CD4-positive, alpha-beta memory T cell (primary cell): Measurements from ENCODE around the gene LRRC70. TPM values are rescaled to one million over a fixed set of nuclear protein-coding genes. Genes with fewer than 3 reads are reported as not detected.

Experiments
- CTCF ChIA-PET: fragments of 350-600 bp; sonication (Branson Sonifier 250); formaldehyde crosslinking; loops from one replicate; lab custom pipeline; 2021; ENCODE audit warnings: inconsistent platforms; ENCODE audit not compliant: partially characterized antibody; lab: Charles Lee
- POLR2A ChIA-PET: fragments of 350-600 bp; sonication (Branson Sonifier 250); formaldehyde crosslinking; loops from one replicate; lab custom pipeline; 2021; ENCODE audit not compliant: partially characterized antibody; lab: Charles Lee
- DNase-seq, 5 donors: peaks; one replicate each; pipeline versions ENCODE4 v3.0.0 to v3.0.0-alpha.2; 2020 to 2022; ENCODE audit warnings: mixed read lengths in 1 of 5
- H3K27ac ChIP-seq: one replicate; pipeline ENCODE4 v1.7.0; 2013; ENCODE audit warnings: low read depth, low read length
- H3K27me3 ChIP-seq: 2 replicates; pipeline ENCODE4 v1.7.0; 2013; ENCODE audit warnings: mild to moderate bottlenecking, low read length, moderate library complexity; ENCODE audit not compliant: insufficient read depth
- H3K36me3 ChIP-seq: 2 replicates; pipeline ENCODE4 v1.7.0; 2013; ENCODE audit warnings: mild to moderate bottlenecking, low read length, moderate library complexity; ENCODE audit not compliant: insufficient read depth
- H3K4me1 ChIP-seq: 2 replicates; pipeline ENCODE4 v1.7.0; 2013; ENCODE audit warnings: mild to moderate bottlenecking, low read length, moderate library complexity; ENCODE audit not compliant: insufficient read depth
- H3K4me3 ChIP-seq, 2 donors: one replicate each; pipeline ENCODE4 v1.7.0; 2013; ENCODE audit warnings: low read length in 2 of 2, mild to moderate bottlenecking in 1 of 2
- H3K9me3 ChIP-seq, 2 donors: one replicate each; pipeline ENCODE4 v1.7.0; 2013; ENCODE audit warnings: low read length in 2 of 2, control low read depth in 1 of 2; ENCODE audit not compliant: control insufficient read depth in 1 of 2
- H3K27ac Mint-ChIP-seq, 7 donors: one replicate each; pipeline ENCODE4 v1.8.0; 2020 to 2021; ENCODE audit warnings: mixed read lengths in 7 of 7, mild to moderate bottlenecking in 6 of 7, inconsistent platforms in 3 of 7, moderate library complexity in 3 of 7
- H3K27me3 Mint-ChIP-seq, 2 donors: one replicate each; pipeline ENCODE4 v1.8.0; 2020 to 2021; ENCODE audit warnings: mixed read lengths in 2 of 2
- H3K36me3 Mint-ChIP-seq, 2 donors: one replicate each; pipeline ENCODE4 v1.8.0; 2020 to 2021; ENCODE audit warnings: mixed read lengths in 2 of 2, inconsistent platforms in 1 of 2, mild to moderate bottlenecking in 1 of 2
- H3K4me1 Mint-ChIP-seq, 4 donors: one replicate each; pipeline ENCODE4 v1.8.0; 2020 to 2021; ENCODE audit warnings: mixed read lengths in 4 of 4, mild to moderate bottlenecking in 1 of 4
- H3K4me3 Mint-ChIP-seq, 8 donors: one replicate each; pipeline ENCODE4 v1.8.0; 2020 to 2021; ENCODE audit warnings: mixed read lengths in 8 of 8, mild to moderate bottlenecking in 7 of 8, moderate library complexity in 6 of 8, inconsistent platforms in 3 of 8
- H3K9me3 Mint-ChIP-seq, 8 donors: one replicate each; pipeline ENCODE4 v1.8.0; 2020 to 2021; ENCODE audit warnings: mixed read lengths in 8 of 8, mild to moderate bottlenecking in 5 of 8, inconsistent platforms in 3 of 8, moderate library complexity in 1 of 8
- intact Hi-C: fragments of 100-400 bp; cut with micrococcal nuclease; formaldehyde crosslinking; loops from one replicate; pipeline ENCODE4 v1.15.1; 2023
- polyA plus RNA-seq, 2 donors: library from polyadenylated mRNA; unstranded; fragments of 300-500 nt; fragmentation: Illumina TruSeq; gene quantifications; one replicate each; pipeline ENCODE4 v1.2.3, GENCODE V29; 2021
- total RNA-seq, 2 experiments: library from RNA; stranded (reverse); gene quantifications; one replicate each; pipeline ENCODE4 v1.2.3, GENCODE V29; 2021

Gene LRRC70
- total and polyA plus RNA-seq, 4 experiments from 2014 or later = 0.17 to 1.4 (median 0.58) TPM

DNA sequence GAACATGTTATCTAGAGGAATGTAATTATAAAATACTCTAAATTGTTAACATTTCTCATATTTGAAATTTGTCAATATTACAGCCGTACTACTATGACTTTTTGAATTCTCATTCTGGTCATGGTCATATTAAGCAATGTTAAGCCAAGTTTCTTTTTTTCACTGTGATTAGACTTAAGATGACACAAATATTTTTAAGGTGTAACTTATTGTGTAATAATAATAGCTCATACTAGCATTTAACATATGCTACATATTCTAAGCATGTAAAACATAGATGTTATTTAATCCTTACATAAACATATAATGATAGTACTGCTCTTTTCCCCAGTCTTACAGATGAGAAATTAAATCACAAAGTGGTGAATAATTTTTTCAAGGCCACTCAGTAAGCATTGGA is 35.9 kb upstream of the LRRC70 start:
- CTCF ChIA-PET = no interaction called here

DNA sequence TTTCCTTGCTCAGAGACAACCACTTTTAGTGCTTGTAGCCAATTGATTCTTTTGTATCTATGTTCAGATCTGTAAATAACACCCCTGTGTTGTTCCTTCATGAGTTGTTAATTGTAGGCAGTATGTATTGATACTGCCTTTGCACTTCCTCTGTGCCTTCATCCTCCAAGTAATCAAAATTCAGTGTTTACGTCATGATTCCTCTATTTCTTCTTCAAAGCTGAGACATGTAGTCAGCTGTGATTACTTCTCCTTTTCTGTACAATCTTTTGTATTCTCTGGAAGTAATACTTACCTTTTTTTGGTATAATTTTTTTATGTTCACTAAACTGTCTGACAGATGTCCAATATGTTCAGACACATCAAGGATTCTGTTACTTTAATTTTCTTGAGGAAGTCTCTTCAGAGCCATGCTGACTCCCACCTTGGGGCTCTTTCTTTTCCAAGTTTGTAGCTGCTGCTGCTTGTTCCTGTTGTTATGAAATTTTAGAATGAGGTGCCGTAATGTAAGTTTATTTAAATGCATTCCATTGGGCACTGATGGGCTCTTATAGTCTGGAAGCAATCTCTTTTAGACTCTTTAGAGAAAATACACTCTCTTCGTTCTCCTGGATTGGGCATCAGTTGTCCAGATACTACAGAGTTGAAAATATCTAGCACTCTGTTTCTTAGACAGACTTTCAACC is 30.5 kb upstream of the LRRC70 start:
- ChIA-PET CTCF (no interaction called here), POLR2A (no interaction called here)
- Histone ChIP-seq H3K9me3 (no peaks in the 10 kb centered on the region), H3K36me3 (no peaks in the 10 kb centered on the region), H3K4me3 (no peak overlapping the region), H3K27me3 (no peaks in the 10 kb centered on the region), H3K4me1 (no peaks in the 10 kb centered on the region), H3K27ac (no peak overlapping the region)
- peaks cover 29 to 38% of the 10 kb centered on the region in 2 donors for H3K36me3 Mint-ChIP-seq
- no peaks in the 10 kb centered on the region for H3K4me1 Mint-ChIP-seq
- no peaks in the 10 kb centered on the region for H3K27me3 Mint-ChIP-seq
- H3K27ac Mint-ChIP-seq = peak overlapping the region in 2 of 7 donors; percentile 44 to 49
- H3K4me3 Mint-ChIP-seq = no peak overlapping the region
- DNase-seq = no peak
- peaks cover 0 to 7% (median under 1%) of the 10 kb centered on the region in 8 donors for H3K9me3 Mint-ChIP-seq
- intact Hi-C loops = loop anchor here (10.0 kb wide), 1 partner anchor 87 kb away; no protein-coding TSS in a partner anchor

More for the DNA sequence above, 35.9 kb upstream of the LRRC70 start:
- intact Hi-C loops = loop anchor here (10.0 kb wide), 1 partner anchor 92 kb away; no protein-coding TSS in a partner anchor
- Histone ChIP-seq H3K4me1 (no peaks in the 10 kb centered on the region), H3K9me3 (no peaks in the 10 kb centered on the region), H3K27me3 (no peaks in the 10 kb centered on the region), H3K4me3 (no peak overlapping the region), H3K36me3 (no peaks in the 10 kb centered on the region), H3K27ac (no peak overlapping the region)
- Mint-ChIP-seq H3K4me1 (no peaks in the 10 kb centered on the region), H3K4me3 (no peak overlapping the region), H3K27me3 (no peaks in the 10 kb centered on the region), H3K36me3 (peaks cover 44 to 56% of the 10 kb centered on the region in 2 donors), H3K9me3 (peaks cover 0 to 7% (median under 1%) of the 10 kb centered on the region in 8 donors), H3K27ac (no peak overlapping the region)
- DNase-seq = no peak
- POLR2A ChIA-PET = no interaction called here

DNA sequence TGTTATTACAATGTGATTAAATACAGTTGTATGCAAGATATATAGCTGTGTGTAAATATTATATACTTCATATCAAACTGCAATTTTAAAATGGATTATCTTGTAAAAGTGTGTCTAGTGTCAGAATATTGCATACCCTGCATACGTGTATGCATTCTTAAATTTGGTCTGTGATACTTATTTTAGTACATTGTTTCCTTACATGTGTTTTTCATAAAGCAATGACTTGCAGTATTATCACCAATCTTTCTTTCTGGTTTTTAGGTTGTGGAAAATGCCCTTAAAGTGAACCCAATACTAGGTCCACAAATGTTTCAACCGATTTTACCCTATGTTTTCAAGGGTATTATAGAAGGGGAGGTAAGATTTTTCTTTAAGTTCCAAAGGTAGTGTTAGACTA is 28.5 kb upstream of the LRRC70 start:
- Histone ChIP-seq H3K4me3 (no peak overlapping the region), H3K27ac (no peak overlapping the region), H3K36me3 (no peaks in the 10 kb centered on the region), H3K4me1 (no peaks in the 10 kb centered on the region), H3K27me3 (no peaks in the 10 kb centered on the region), H3K9me3 (no peaks in the 10 kb centered on the region)
- peak overlapping the region in 1 of 7 donors; percentile 14 for H3K27ac Mint-ChIP-seq
- H3K36me3 Mint-ChIP-seq = peaks cover 24 to 33% of the 10 kb centered on the region in 2 donors
- ChIA-PET POLR2A (interaction anchor here (0.6 kb wide), 1 partner anchor 35 kb away, joined by 3 read pairs; no protein-coding TSS in a partner anchor), CTCF (no interaction called here)
- intact Hi-C loops = no loop called here
- no peak overlapping the region for H3K4me3 Mint-ChIP-seq
- no peaks in the 10 kb centered on the region for H3K4me1 Mint-ChIP-seq
- H3K27me3 Mint-ChIP-seq = no peaks in the 10 kb centered on the region
- H3K9me3 Mint-ChIP-seq = no peaks in the 10 kb centered on the region
- no peak for DNase-seq

DNA sequence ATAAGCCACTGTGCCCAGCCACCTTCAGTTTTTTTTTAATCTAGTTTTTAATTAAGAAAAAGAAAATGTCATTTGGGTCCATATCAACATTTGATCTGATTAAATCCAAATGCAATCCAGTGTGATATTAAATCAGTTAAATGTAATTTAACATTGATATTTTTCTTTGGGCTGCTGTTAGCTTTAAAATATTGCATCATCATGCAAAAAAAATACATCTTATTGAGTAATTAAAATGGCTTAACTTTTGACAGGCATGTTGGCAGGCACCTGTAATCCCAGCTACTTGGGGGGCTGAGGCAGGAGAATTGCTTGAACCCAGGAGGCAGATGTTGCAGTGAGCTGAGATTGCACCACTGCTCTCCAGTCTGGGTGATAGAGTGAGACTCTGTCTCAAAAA is 22.7 kb upstream of the LRRC70 start:
- H3K36me3 Mint-ChIP-seq = peaks cover 32 to 40% of the 10 kb centered on the region in 2 donors
- Histone ChIP-seq H3K4me3 (no peak overlapping the region), H3K27ac (no peak overlapping the region), H3K27me3 (no peaks in the 10 kb centered on the region), H3K36me3 (no peaks in the 10 kb centered on the region), H3K4me1 (no peaks in the 10 kb centered on the region), H3K9me3 (no peaks in the 10 kb centered on the region)
- CTCF ChIA-PET = no interaction called here
- intact Hi-C loops = no loop called here
- H3K27ac Mint-ChIP-seq = no peak overlapping the region
- no peak overlapping the region for H3K4me3 Mint-ChIP-seq
- no peak for DNase-seq
- H3K9me3 Mint-ChIP-seq = no peaks in the 10 kb centered on the region
- H3K27me3 Mint-ChIP-seq = no peaks in the 10 kb centered on the region
- H3K4me1 Mint-ChIP-seq = peaks cover 0 to 2% (median 0%) of the 10 kb centered on the region in 4 donors
- POLR2A ChIA-PET = no interaction called here

DNA sequence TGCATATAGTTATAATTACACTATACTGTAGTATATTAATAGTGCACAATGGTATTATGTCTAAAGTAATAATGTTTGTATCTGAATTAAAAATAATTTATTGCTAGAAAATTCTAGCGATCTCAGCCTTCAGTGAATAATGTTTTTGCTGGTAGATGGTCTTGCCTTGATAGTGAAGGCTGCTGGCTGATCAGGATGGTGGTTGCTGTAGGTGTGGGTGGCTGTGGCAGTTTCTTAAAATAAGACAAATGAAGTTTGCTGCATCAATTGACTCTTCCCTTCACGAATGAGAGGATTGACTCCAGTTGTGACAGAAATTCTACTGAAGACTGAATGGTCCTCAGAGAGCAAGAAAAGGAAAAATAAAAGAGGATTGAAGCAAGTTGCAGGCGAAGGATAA is 19.7 kb upstream of the LRRC70 start:
- intact Hi-C loops = no loop called here
- Mint-ChIP-seq H3K27me3 (no peaks in the 10 kb centered on the region), H3K36me3 (peaks cover 37 to 39% of the 10 kb centered on the region in 2 donors), H3K9me3 (no peaks in the 10 kb centered on the region), H3K27ac (peak overlapping the region in 1 of 7 donors; percentile 5), H3K4me3 (no peak overlapping the region), H3K4me1 (peaks cover 0 to 2% (median 0%) of the 10 kb centered on the region in 4 donors)
- H3K27ac ChIP-seq = no peak overlapping the region
- H3K4me3 ChIP-seq = no peak overlapping the region
- no peak for DNase-seq
- H3K27me3 ChIP-seq = no peaks in the 10 kb centered on the region
- no peaks in the 10 kb centered on the region for H3K9me3 ChIP-seq
- POLR2A ChIA-PET = no interaction called here
- H3K4me1 ChIP-seq = no peaks in the 10 kb centered on the region
- H3K36me3 ChIP-seq = no peaks in the 10 kb centered on the region
- CTCF ChIA-PET = no interaction called here

DNA sequence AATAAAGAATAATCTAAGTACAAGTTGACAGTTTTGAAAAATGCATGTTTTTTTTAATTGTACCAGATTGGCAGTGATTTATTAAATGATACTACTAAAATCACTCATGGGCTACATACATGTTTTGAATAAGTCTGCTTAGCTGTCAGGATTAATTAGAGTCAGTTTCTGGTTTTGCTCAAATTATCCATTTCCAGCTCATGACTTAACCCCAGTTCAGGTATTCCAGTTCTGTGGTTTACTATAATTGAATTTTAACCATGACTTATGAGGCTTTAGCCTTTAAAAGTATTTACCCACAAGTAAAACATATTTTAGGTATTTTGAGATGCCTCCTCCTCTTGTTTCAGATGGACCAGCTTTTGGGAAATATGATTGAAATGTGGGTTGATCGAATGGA is 17.8 kb upstream of the LRRC70 start:
- Mint-ChIP-seq H3K27me3 (no peaks in the 10 kb centered on the region), H3K27ac (peak overlapping the region in 1 of 7 donors; percentile 23), H3K36me3 (peaks cover 46 to 50% of the 10 kb centered on the region in 2 donors), H3K4me3 (no peak overlapping the region), H3K4me1 (peaks cover 0 to 2% (median 0%) of the 10 kb centered on the region in 4 donors), H3K9me3 (peaks cover 2 to 12% (median 4%) of the 10 kb centered on the region in 8 donors)
- H3K36me3 ChIP-seq = no peaks in the 10 kb centered on the region
- intact Hi-C loops = no loop called here
- no peak overlapping the region for H3K27ac ChIP-seq
- H3K27me3 ChIP-seq = no peaks in the 10 kb centered on the region
- no peak overlapping the region for H3K4me3 ChIP-seq
- no peaks in the 10 kb centered on the region for H3K9me3 ChIP-seq
- H3K4me1 ChIP-seq = no peaks in the 10 kb centered on the region
- CTCF ChIA-PET = interaction anchor here (0.5 kb wide), 1 partner anchor 317 kb away, joined by 3 read pairs; no protein-coding TSS in a partner anchor
- no peak for DNase-seq
- POLR2A ChIA-PET = no interaction called here

DNA sequence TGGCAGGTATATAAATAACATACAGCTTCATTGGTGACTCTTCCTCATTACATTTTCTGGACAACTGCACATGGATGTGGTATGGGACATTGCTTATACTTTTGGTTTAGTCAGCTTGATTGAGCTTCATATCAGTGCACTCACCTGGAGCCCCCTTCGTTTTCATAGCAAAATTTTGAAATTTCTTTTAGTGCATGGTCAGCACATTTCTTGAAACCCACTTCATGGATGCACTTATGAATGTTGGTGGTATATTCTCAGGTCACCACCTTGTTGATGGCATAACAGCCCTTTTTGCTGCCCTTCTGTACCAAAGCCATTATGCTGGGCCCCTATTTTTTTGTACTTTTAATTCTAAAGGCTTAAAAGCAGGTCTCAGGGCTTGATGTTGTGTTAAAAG is 16.7 kb upstream of the LRRC70 start:
- ChIA-PET POLR2A (no interaction called here), CTCF (no interaction called here)
- Histone ChIP-seq H3K9me3 (no peaks in the 10 kb centered on the region), H3K27ac (no peak overlapping the region), H3K4me3 (no peak overlapping the region), H3K27me3 (no peaks in the 10 kb centered on the region), H3K36me3 (no peaks in the 10 kb centered on the region), H3K4me1 (no peaks in the 10 kb centered on the region)
- intact Hi-C loops = no loop called here
- H3K27me3 Mint-ChIP-seq = no peaks in the 10 kb centered on the region
- H3K27ac Mint-ChIP-seq = peak overlapping the region in 2 of 7 donors; percentile 5 to 49
- H3K4me3 Mint-ChIP-seq = no peak overlapping the region
- DNase-seq = no peak
- no peaks in the 10 kb centered on the region for H3K4me1 Mint-ChIP-seq
- peaks cover 5 to 19% (median 10%) of the 10 kb centered on the region in 8 donors for H3K9me3 Mint-ChIP-seq
- peaks cover 52 to 55% of the 10 kb centered on the region in 2 donors for H3K36me3 Mint-ChIP-seq
